Measurements from ENCODE around the gene MAP2K5.
A peak's percentile ranks its signal among the peaks of the same experiment; 100 is the strongest.

The MAP2K5 gene

GRCh38 chr15:67836955-67837354 is 294.5 kb downstream of the MAP2K5 start:
- ChIA-PET POLR2A (no interaction called here), CTCF (interaction anchor here (0.6 to 4.3 kb wide), 12 partner anchors 11 to 890 kb away, joined by 3 to 59 read pairs (median 3); no protein-coding TSS in a partner anchor)
- no peak overlapping the region for H3K4me3 ChIP-seq (ENCODE audit: low read depth, low read length)
- no peaks in the 10 kb centered on the region for H3K9me3 ChIP-seq (ENCODE audit: control insufficient read depth, insufficient read depth, low read depth, low read length)
- no peaks in the 10 kb centered on the region; the same call in 1 of the 2 replicates for H3K4me1 ChIP-seq (ENCODE audit: control insufficient read depth, insufficient read depth, low read length)
- no peak for TF ChIP-seq ZNF302 (tag by site-specific recombination; IDR thresholded peaks at IDR 0.05; ENCODE audit: low read depth)
- peak; percentile 77; the same call in 1 of the 2 replicates for TF ChIP-seq ZBTB20 (tag by site-specific recombination; IDR thresholded peaks at IDR 0.05)
- H3K36me3 ChIP-seq (ENCODE audit: control insufficient read depth in 2 of 2, insufficient read depth in 1 of 2, low read length in 2 of 2) = no peaks in the 10 kb centered on the region
- no peak overlapping the region for H3K27ac ChIP-seq (ENCODE audit: extremely low read depth, low read depth, low read length)

GRCh38 chr15:67838789-67839332 is 296.4 kb downstream of the MAP2K5 start:
- TF ChIP-seq MYNN (tag by site-specific recombination; IDR thresholded peaks at IDR 0.05; ENCODE audit: borderline replicate concordance) (no peak), ZNF768 (tag by site-specific recombination; IDR thresholded peaks at IDR 0.05) (0 out of 2 replicates have a peak, but pooled peaks have one; percentile 13), ZNF16 (tag by site-specific recombination; IDR thresholded peaks at IDR 0.05; ENCODE audit: low read depth) (no peak)
- Histone ChIP-seq H3K27ac (ENCODE audit: extremely low read depth, low read depth, low read length) (no peak overlapping the region), H3K36me3 (ENCODE audit: control insufficient read depth in 2 of 2, insufficient read depth in 1 of 2, low read length in 2 of 2) (no peaks in the 10 kb centered on the region), H3K9me3 (ENCODE audit: control insufficient read depth, insufficient read depth, low read depth, low read length) (no peaks in the 10 kb centered on the region), H3K4me3 (ENCODE audit: low read depth, low read length) (no peak overlapping the region), H3K4me1 (ENCODE audit: control insufficient read depth, insufficient read depth, low read length) (no peaks in the 10 kb centered on the region; the same call in 1 of the 2 replicates)
- ChIA-PET POLR2A (no interaction called here), CTCF (interaction anchor here (4.3 kb wide), 1 partner anchor 381 kb away, joined by 59 read pairs; no protein-coding TSS in a partner anchor)

- CTCF ChIA-PET = no interaction called here
- no peaks in the 10 kb centered on the region for H3K36me3 ChIP-seq (ENCODE audit: control insufficient read depth in 2 of 2, insufficient read depth in 1 of 2, low read length in 2 of 2)
- POLR2A ChIA-PET = no interaction called here
- no peaks in the 10 kb centered on the region for H3K9me3 ChIP-seq (ENCODE audit: control insufficient read depth, insufficient read depth, low read depth, low read length)
- no peaks in the 10 kb centered on the region for H3K4me1 ChIP-seq (ENCODE audit: control insufficient read depth, insufficient read depth, low read length)
- H3K27ac ChIP-seq (ENCODE audit: extremely low read depth, low read depth, low read length) = 0 out of 2 replicates have a peak overlapping the region, but pooled peaks have one; percentile 91
- peak overlapping the region; percentile 35 for H3K4me3 ChIP-seq (ENCODE audit: low read depth, low read length)
- TF ChIP-seq ZNF692 (tag by site-specific recombination; IDR thresholded peaks at IDR 0.05) (peak; percentile 86; the same call in 1 of the 2 replicates), ZNF514 (tag by site-specific recombination; IDR thresholded peaks at IDR 0.05) (no peak), KLF8 (tag by site-specific recombination; IDR thresholded peaks at IDR 0.05) (peak; percentile 11; the same call in 1 of the 2 replicates), ZNF76 (tag by site-specific recombination; IDR thresholded peaks at IDR 0.05; ENCODE audit: borderline replicate concordance, low read depth) (no peak), GLI4 (tag by site-specific recombination; IDR thresholded peaks at IDR 0.05) (no peak), ZNF560 (tag by site-specific recombination; IDR thresholded peaks at IDR 0.05; ENCODE audit: borderline replicate concordance) (no peak), ZNF335 (tag by site-specific recombination; conservative IDR thresholded peaks at IDR 0.05) (peak; percentile 87), GLIS1 (tag by site-specific recombination; IDR thresholded peaks at IDR 0.05) (no peak), ZNF792 (tag by site-specific recombination; IDR thresholded peaks at IDR 0.05) (no peak), ZEB2 (tag by site-specific recombination; IDR thresholded peaks at IDR 0.05) (peak; percentile 43), ZNF558 (tag by site-specific recombination; IDR thresholded peaks at IDR 0.05) (no peak), ZFP37 (tag by site-specific recombination; IDR thresholded peaks at IDR 0.05) (no peak), ZBTB11 (tag by site-specific recombination; conservative IDR thresholded peaks at IDR 0.05; ENCODE audit: low read depth) (peak; percentile 11; the same call in 1 of the 2 replicates), ZNF777 (tag by site-specific recombination; IDR thresholded peaks at IDR 0.05; ENCODE audit: borderline replicate concordance) (no peak), ZNF830 (tag by site-specific recombination; IDR thresholded peaks at IDR 0.05; ENCODE audit: low read depth) (no peak), REPIN1 (tag by site-specific recombination; IDR thresholded peaks at IDR 0.05; ENCODE audit: low read depth) (no peak), ZNF341 (tag by site-specific recombination; IDR thresholded peaks at IDR 0.05; ENCODE audit: low read depth) (no peak), ZBTB20 (tag by site-specific recombination; IDR thresholded peaks at IDR 0.05) (0 out of 2 replicates have a peak, but pooled peaks have one; percentile 8), ZNF623 (tag by site-specific recombination; IDR thresholded peaks at IDR 0.05) (no peak), ZNF366 (tag by site-specific recombination; conservative IDR thresholded peaks at IDR 0.05) (peak; percentile 43; the same call in 1 of the 2 replicates), MZF1 (tag by site-specific recombination; IDR thresholded peaks at IDR 0.05; ENCODE audit: borderline replicate concordance) (no peak), YY1 (tag by site-specific recombination; IDR thresholded peaks at IDR 0.05) (no peak; the same call in 1 of the 2 replicates), ZNF48 (tag by site-specific recombination; IDR thresholded peaks at IDR 0.05) (no peak), ZNF658 (tag by site-specific recombination; IDR thresholded peaks at IDR 0.05) (no peak), ZNF302 (tag by site-specific recombination; IDR thresholded peaks at IDR 0.05; ENCODE audit: low read depth) (no peak)
These were observed 297.0 kb downstream of the MAP2K5 start for GRCh38 chr15:67839499-67839928.
